Mucosa of descending colon (tissue), 3 donors: ENCODE measurements around the gene CHD2. TPM values are rescaled to one million over a fixed set of nuclear protein-coding genes. Genes with fewer than 3 reads are reported as not detected.

Experiments
- ATAC-seq: fragments of 200-7000 bp; cut with Tn5 transposase; one replicate; pipeline ENCODE4 v1.9.1; 2020; ENCODE audit warnings: mild to moderate bottlenecking, moderate library complexity
- DNase-seq, 3 donors: peaks; one replicate each; pipeline ENCODE4 v3.0.0-alpha.2; 2020
- H3K36me3 ChIP-seq: fragments of 200-600 bp; one replicate; pipeline ENCODE4 v1.8.0; 2021; ENCODE audit warnings: low read depth, mild to moderate bottlenecking
- H3K4me1 ChIP-seq: fragments of 200-600 bp; one replicate; pipeline ENCODE4 v1.8.0; 2021; ENCODE audit warnings: low read depth, mild to moderate bottlenecking
- H3K4me3 ChIP-seq: fragments of 200-600 bp; one replicate; pipeline ENCODE4 v1.8.0; 2021; ENCODE audit warnings: mild to moderate bottlenecking
- H3K9me3 ChIP-seq: fragments of 200-600 bp; one replicate; pipeline ENCODE4 v1.8.0; 2021; ENCODE audit warnings: mild to moderate bottlenecking
- CTCF ChIP-seq: fragments of 200-600 bp; IDR thresholded peaks from one replicate; pipeline ENCODE4 v1.8.0; 2022; ENCODE audit warnings: antibody characterized with exemption, mild to moderate bottlenecking
- intact Hi-C, 2 donors: fragments of 100-400 bp; cut with DNase I in 1 of 2; cut with micrococcal nuclease in 1 of 2; formaldehyde crosslinking; loops; one replicate each; pipeline versions ENCODE4 v1.11.0 to v1.11.1; 2022; cut with DNase I, micrococcal nuclease
- total RNA-seq, 3 donors: library from RNA; stranded (reverse); fragmentation: NEBNext Ultra II Directional in 2 of 3; extraction: Animal tissue kit (Norgen Biotek cat#: 25700) in 2 of 3; gene quantifications; one replicate each; pipeline versions ENCODE4 v1.2.1 to v1.2.4, GENCODE V29; 2021 to 2023
- donor health status: DM: no; HTN: no; CAD: no; lungs with moderate emphysema.
- donor health status: DM: no; HTN: no; CAD: no.
- donor health status: DM: no; HTN: yes; CAD: no.

CHD2 gene
- total RNA-seq, 3 donors from 2014 or later, result 86.2 to 128 (median 110) TPM

GRCh38 chr15:92908713-92909057 is 8.6 kb downstream of the CHD2 start:
- intact Hi-C loops, result no loop called here
- no peaks in the 10 kb centered on the region for H3K9me3 ChIP-seq
- no peak for TF ChIP-seq CTCF
- H3K4me3 ChIP-seq, result no peak overlapping the region
- ATAC-seq (no peak), DNase-seq (no peak)
- no peaks in the 10 kb centered on the region for H3K36me3 ChIP-seq
- H3K4me1 ChIP-seq, result peaks cover 58% of the 10 kb centered on the region

- DNase-seq, result no peak
- Histone ChIP-seq H3K9me3 (no peaks in the 10 kb centered on the region), H3K4me1 (peaks cover 64% of the 10 kb centered on the region), H3K4me3 (no peak overlapping the region), H3K36me3 (no peaks in the 10 kb centered on the region)
- ATAC-seq, result no peak
- intact Hi-C loops, result no loop called here
- no peak for TF ChIP-seq CTCF
Observed at GRCh38 chr15:92909136-92909781, 9.1 kb downstream of the CHD2 start.

DNA sequence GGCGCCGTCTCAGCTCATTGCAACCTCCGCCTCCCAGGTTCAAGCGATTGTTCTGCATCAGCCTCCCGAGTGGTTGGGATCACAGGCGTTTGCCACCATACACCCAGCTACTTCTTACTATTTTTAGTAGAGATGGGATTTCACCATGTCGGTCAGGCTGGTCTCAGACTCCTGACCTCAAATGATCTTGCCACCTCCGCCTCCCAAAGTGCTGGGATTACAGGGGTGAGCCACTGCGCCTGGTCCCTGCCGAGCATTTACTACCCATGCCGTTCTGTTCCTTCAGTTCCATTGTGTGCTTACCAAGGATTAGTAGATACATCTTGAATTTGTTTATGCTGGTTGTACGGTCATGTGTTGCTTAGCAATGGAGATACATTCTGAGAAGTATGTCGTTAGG is 10.3 kb downstream of the CHD2 start:
- no peak for DNase-seq
- intact Hi-C loops, result no loop called here
- H3K4me3 ChIP-seq, result no peak overlapping the region
- H3K9me3 ChIP-seq, result no peaks in the 10 kb centered on the region
- peaks cover 67% of the 10 kb centered on the region for H3K4me1 ChIP-seq
- no peak for ATAC-seq
- no peak for TF ChIP-seq CTCF
- no peaks in the 10 kb centered on the region for H3K36me3 ChIP-seq

- Histone ChIP-seq H3K4me1 (peaks cover 50% of the 10 kb centered on the region), H3K36me3 (no peaks in the 10 kb centered on the region), H3K4me3 (no peak overlapping the region), H3K9me3 (no peaks in the 10 kb centered on the region)
- no peak for TF ChIP-seq CTCF
- no peak for DNase-seq
- ATAC-seq, result no peak
- intact Hi-C loops, result no loop called here
Observed at GRCh38 chr15:92914103-92914499, 14.0 kb downstream of the CHD2 start.

DNA sequence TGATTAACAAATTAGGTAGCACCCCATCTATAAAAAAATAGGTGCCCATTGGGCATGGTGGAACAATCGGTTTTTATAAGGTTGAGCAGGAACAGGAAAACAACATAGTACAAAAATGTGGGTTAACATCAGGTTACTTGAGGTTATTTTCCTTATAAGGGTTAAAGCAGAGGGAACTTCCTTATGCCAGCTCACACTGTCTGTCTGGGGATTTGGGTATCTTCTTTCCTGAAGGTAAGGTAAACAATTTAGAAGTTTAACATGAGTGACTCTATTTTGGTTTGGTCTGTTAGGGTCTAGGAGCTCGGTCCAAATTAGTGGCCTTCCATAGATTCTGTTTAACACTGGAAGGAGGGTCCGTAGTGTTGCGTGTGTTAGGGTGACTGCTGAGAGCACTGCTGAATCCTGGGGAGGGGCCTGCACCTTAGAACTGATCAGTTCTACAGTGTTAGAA is 14.7 kb downstream of the CHD2 start:
- no peaks in the 10 kb centered on the region for H3K36me3 ChIP-seq
- no peak overlapping the region for H3K4me3 ChIP-seq
- no peak for TF ChIP-seq CTCF
- intact Hi-C loops, result loop anchor here in 1 of 2 donors (5.0 kb wide), 1 partner anchor 107 kb away; no protein-coding TSS in a partner anchor
- peak; percentile 70 for ATAC-seq
- peaks cover 56% of the 10 kb centered on the region for H3K4me1 ChIP-seq
- no peak for DNase-seq
- no peaks in the 10 kb centered on the region for H3K9me3 ChIP-seq
